ENCODE data around the gene H2BK1. TPM values are rescaled to one million over a fixed set of nuclear protein-coding genes. Genes with fewer than 3 reads are reported as not detected.

The H2BK1 gene
- total RNA-seq, 6 experiments from 2014 or later: not detected

DNA sequence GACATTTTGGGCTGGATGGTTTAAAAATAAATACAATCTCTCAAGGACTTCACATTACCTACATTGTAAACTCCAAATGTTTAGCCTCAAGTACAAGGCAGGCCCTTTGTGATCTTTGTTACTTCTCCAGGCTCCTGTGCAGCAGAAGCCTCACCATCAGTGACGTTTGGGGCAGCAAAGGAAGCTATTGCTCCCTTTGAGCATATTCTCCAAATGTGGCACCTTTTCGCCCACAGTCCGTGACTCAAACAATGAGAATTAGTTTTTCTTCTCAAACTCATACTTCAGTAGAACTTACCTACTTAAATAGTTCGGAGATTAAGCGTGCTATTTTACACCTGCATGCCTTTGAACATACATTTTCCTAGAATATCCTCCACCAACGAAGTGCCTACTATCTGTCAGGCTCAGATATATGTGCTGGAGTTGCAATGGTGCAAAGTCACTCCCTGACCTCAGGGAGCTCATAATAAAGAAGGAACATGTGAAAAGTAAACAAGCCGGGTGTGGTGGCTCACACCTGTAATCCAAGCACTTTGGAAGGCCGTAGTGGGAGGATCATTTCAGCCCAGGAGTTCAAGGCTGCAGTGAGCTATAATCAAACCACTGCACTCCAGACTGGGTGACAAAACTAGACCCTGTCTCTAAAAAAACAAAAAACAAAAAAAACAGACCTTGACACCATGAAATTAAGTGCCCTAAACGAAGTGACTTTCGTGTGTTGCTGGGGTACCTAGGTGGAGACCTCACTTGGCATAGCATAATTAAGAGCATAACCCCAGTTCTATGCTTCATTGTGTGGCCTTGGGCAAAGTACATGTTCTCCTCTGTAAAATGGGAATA lies 18.0 kb upstream of the H2BK1 start:
- no peak for TF ChIP-seq POLR2A (IDR thresholded peaks at IDR 0.05)
- TF ChIP-seq, protein P1, sequence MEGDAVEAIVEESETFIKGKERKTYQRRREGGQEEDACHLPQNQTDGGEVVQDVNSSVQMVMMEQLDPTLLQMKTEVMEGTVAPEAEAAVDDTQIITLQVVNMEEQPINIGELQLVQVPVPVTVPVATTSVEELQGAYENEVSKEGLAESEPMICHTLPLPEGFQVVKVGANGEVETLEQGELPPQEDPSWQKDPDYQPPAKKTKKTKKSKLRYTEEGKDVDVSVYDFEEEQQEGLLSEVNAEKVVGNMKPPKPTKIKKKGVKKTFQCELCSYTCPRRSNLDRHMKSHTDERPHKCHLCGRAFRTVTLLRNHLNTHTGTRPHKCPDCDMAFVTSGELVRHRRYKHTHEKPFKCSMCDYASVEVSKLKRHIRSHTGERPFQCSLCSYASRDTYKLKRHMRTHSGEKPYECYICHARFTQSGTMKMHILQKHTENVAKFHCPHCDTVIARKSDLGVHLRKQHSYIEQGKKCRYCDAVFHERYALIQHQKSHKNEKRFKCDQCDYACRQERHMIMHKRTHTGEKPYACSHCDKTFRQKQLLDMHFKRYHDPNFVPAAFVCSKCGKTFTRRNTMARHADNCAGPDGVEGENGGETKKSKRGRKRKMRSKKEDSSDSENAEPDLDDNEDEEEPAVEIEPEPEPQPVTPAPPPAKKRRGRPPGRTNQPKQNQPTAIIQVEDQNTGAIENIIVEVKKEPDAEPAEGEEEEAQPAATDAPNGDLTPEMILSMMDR (IDR thresholded peaks at IDR 0.05): no peak
- H3K27me3 ChIP-seq: no peaks in the 10 kb centered on the region
- 72% methylated on average over 10 of the region's 10 CpGs for WGBS (ENCODE audit: insufficient coverage, low coverage, low lambda C conversion rate, missing lambda C conversion rate)
- intact Hi-C loops (cut with DNase I): no loop called here
- peaks cover 0 to 17% (median 7%) of the 10 kb centered on the region in 4 donors for H3K36me3 ChIP-seq
- ATAC-seq (no peak), DNase-seq (peak in 1 of 3 donors; percentile 4)
- no peaks in the 10 kb centered on the region for H3K9me3 ChIP-seq
- H3K27ac ChIP-seq: peak overlapping the region in 2 of 3 donors; percentile 45 to 59
- peaks cover 0 to 23% (median 9%) of the 10 kb centered on the region in 4 donors for H3K4me1 ChIP-seq
- peak overlapping the region; percentile 80 to 95 (median 87) for H3K4me3 ChIP-seq

DNA sequence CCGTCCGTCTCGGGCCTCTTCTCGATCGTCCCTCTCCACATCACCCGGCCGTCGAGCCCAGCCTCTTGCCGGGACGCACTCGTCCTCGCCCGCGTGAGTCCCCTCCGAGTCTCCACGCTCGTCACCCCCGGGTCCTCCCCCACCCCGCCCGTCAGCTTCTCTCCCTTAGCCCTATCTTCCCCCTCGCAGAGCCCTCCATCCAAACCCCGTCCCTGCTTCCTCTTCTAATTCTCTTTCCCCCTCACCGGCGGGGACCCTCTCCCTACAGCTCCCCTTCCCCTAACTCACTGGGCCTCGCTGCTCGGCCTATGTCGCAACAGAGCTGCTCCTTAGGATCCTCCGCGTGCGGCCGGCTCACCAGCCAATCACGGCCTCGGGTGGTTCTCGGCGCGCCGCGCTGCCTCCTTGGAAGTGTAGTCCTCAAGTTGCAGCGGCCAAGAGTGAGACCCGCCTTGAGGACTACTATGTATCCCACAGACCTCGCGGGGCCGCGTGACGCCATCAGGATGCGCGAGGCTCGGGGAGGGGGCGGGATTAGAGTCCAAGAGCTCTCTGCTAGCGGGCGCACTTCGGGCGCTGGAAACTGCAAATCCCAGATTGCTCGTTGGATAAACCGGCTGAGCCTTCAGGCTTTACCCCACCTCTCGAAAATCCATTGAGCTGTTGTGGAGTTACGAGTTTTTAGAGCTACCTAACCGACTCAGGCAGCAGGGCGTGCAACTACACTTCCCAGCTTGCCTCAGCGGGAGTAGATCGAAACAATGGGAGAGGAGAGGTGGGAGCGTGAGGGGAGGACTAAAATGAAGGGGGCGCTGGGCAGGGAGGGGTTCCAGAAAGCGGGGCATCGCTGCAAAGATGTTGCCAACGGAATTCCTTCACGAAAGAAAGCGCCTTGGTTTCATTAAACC lies 16.8 kb upstream of the H2BK1 start, which contains the start of gene ABCF2:
ABCF2 (minus strand) TSS at position 331 of the 908 bp plus-strand sequence. CDS start 747 bp downstream, outside the sequence.
- H3K9me3 ChIP-seq: no peaks in the 10 kb centered on the region
- ATAC-seq: peak; percentile 98 to 99 (median 99)

DNA sequence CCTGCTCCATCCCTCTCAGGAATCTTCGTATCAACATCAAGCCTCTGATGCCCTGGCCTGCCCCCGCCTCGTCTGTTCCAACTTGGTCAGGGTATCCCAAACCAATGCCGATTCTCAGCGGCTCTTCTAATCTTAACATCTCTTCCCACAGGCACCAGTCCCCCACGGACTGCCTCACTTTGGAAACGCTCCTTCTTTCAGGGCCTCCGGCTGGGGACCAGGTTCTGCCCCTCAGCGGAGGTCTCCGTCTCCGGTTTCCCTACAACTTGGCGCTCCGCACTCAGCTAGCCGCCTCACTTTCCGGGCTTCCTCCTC lies 16.2 kb upstream of the H2BK1 start:
- Histone ChIP-seq H3K9me3 (no peaks in the 10 kb centered on the region), H3K27ac (peak overlapping the region in 2 of 3 donors; percentile 47 to 54), H3K4me1 (peaks cover 0 to 16% (median 5%) of the 10 kb centered on the region in 4 donors), H3K4me3 (peak overlapping the region; percentile 80 to 95 (median 87)), H3K27me3 (no peaks in the 10 kb centered on the region), H3K36me3 (peaks cover 0 to 34% (median 10%) of the 10 kb centered on the region in 4 donors)
- TF ChIP-seq, protein P1 (IDR thresholded peaks at IDR 0.05): no peak
- TF ChIP-seq POLR2A (IDR thresholded peaks at IDR 0.05): no peak
- DNase-seq: no peak
- peak; percentile 0 to 7 (median 5) for ATAC-seq
- 3% methylated on average over 14 of the region's 15 CpGs for WGBS (ENCODE audit: insufficient coverage, low coverage, low lambda C conversion rate, missing lambda C conversion rate)
- intact Hi-C loops (cut with DNase I): no loop called here

More for the DNA sequence above, 16.8 kb upstream of the H2BK1 start, which contains the start of gene ABCF2:
- intact Hi-C loops (cut with DNase I): no loop called here
- Histone ChIP-seq H3K27me3 (no peaks in the 10 kb centered on the region), H3K27ac (peak within 1 kb of the TSS; percentile 45 to 59 (median 54)), H3K36me3 (peaks cover 0 to 29% (median 8%) of the 10 kb centered on the region in 4 donors), H3K4me1 (peaks cover 0 to 21% (median 7%) of the 10 kb centered on the region in 4 donors), H3K4me3 (peak within 1 kb of the TSS; percentile 80 to 95 (median 87))
- WGBS (ENCODE audit: insufficient coverage, low coverage, low lambda C conversion rate, missing lambda C conversion rate): under 1% methylated on average over 45 of the region's 68 CpGs
- TF ChIP-seq POLR2A (IDR thresholded peaks at IDR 0.05): peak; percentile 44
- TF ChIP-seq, protein P1 (IDR thresholded peaks at IDR 0.05): no peak
- DNase-seq: peak; percentile 97 to 99 (median 98)

DNA sequence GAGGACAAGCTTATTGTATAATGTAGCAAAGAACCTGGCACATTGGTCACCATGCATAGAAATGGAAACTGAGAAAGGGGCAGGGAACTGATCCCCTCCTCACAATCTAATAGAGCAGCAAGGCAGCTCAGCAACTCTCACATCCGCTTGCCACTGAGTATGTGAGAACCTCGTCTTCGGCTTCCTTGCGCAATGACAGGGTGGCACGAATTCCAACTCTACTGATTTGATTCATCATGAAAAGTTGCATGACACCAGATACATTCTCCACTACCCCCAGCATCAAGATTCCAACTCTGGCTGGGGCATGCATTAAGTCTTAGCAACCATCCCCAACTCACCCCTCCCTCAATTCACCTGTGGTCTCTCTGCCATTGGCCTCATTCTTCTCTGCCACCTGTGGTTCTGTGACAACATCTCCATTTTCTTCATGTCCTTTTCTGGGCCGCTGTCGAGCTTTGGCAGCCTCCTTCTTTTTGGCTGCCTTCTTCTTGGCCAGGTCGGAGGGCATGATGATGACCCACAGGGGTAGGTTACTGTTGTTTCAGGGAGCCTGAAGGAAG lies 15.7 kb upstream of the H2BK1 start:
- H3K4me3 ChIP-seq: peak overlapping the region; percentile 80 to 95 (median 87)
- TF ChIP-seq, protein P1 (IDR thresholded peaks at IDR 0.05): no peak
- no peak for TF ChIP-seq POLR2A (IDR thresholded peaks at IDR 0.05)
- H3K9me3 ChIP-seq: no peaks in the 10 kb centered on the region
- 17% methylated on average over 4 of the region's 8 CpGs for WGBS (ENCODE audit: insufficient coverage, low coverage, low lambda C conversion rate, missing lambda C conversion rate)
- peaks cover 0 to 14% (median 5%) of the 10 kb centered on the region in 4 donors for H3K4me1 ChIP-seq
- H3K27me3 ChIP-seq: no peaks in the 10 kb centered on the region
- intact Hi-C loops (cut with DNase I): no loop called here
- H3K27ac ChIP-seq: no peak overlapping the region
- DNase-seq (no peak), ATAC-seq (no peak)
- H3K36me3 ChIP-seq: peaks cover 0 to 39% (median 11%) of the 10 kb centered on the region in 4 donors

Measured in right lobe of liver (tissue), 6 donors.